Hematopoietic multipotent progenitor cell treated with erythropoietin and hydrocortisone succinate and interleukin-3 and kit ligand, for 15 days (in vitro differentiated cells): Measurements from ENCODE around the gene FST.

Source experiments
- DNase-seq: peaks from one replicate; pipeline ENCODE4 v3.0.0-alpha.2; 2015; ENCODE audit warnings: low spot score

FST gene, protein sequence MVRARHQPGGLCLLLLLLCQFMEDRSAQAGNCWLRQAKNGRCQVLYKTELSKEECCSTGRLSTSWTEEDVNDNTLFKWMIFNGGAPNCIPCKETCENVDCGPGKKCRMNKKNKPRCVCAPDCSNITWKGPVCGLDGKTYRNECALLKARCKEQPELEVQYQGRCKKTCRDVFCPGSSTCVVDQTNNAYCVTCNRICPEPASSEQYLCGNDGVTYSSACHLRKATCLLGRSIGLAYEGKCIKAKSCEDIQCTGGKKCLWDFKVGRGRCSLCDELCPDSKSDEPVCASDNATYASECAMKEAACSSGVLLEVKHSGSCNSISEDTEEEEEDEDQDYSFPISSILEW

DNA sequence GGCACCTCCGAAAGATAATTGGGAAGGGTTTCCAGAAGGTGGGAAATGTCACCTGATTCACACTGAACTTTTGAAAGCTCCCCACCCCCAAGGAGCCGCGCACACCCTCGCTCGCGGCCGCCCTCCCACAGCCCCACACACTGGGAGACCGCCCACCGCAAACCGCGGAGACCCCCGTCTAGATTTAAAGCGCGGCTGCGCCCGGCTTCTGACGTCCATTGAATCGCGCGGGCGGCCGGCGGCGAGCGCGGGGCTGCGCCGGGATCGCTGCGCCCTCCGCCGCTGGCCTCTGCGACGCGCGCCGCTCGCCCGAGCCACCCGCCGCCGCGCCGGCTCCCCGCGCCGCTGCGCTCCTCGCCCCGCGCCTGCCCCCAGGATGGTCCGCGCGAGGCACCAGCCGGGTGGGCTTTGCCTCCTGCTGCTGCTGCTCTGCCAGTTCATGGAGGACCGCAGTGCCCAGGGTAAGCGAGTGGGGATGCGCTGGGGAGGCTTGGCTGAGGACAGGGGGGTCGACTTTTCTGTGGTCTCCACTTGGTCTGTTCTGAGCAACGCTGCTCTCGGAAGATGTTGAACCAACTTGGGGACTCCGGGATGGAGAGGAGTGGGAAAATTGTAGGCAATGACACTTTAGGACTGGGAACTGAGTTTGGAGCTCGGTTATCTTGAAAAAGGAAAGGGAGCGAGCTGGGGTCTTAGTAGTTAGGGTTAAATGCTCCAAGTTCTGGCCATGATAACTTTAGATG lies at the start of gene FST:
FST (plus strand) TSS at position 214 of the 743 bp plus-strand sequence; CDS start at position 377, 163 bp downstream.
- no peak for DNase-seq

DNA sequence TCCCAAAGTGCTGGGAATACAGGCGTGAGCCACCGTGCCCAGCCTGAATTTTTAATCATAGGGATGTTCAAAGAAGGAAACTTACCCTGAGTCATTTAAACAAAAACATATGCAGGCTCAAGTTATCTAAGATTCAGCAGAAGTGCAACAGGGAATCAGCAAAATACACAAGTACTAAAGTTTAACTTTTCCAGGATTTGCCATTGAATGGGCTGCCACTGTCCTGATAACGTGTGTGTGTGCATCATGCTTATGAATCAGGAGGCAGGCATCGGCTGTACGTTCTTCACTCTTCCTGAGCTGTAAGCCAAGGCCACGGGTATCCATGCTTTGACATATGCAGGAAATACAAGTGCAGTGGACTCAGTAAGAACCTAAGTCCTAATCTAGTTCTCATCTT lies 48.8 kb upstream of the FST start:
- DNase-seq = no peak

DNA sequence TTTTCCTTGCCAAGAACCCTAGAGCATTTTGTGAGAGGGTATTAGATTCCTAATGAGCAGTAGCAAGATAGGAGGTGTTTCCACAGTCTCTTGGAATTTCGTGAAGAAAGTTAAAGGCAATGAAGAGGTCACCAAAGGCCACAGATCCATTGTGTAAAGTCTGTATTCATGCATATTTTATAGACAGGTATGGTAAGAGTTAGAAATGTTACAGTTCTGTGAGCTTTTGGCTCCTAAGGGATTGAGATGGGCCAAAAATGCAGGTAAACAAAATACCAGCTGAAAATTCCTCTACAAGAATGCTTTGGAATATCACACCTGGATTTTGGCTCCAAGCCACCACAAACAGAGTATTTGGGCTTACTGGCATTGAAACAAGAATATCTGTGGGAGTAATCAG lies 47.4 kb upstream of the FST start:
- no peak for DNase-seq

DNA sequence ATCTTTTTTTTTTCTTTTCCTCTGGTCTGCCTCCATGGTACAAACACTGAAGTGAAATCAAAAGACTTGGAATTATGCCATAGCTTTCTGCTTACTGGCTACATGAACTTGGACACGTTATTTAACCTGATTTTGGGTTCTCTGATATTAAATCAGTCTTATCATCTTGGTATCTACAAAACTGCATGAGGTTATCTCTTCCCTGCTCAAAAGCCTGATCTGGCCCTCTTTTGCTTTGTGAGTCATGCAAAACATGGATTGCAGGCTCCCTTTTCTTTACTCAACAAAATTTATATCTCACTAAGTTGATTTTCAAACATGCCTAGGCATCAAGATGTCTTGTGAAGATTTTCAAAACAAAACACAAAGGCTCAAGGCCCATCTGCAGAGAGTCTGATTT lies 45.9 kb upstream of the FST start:
- DNase-seq = no peak

DNA sequence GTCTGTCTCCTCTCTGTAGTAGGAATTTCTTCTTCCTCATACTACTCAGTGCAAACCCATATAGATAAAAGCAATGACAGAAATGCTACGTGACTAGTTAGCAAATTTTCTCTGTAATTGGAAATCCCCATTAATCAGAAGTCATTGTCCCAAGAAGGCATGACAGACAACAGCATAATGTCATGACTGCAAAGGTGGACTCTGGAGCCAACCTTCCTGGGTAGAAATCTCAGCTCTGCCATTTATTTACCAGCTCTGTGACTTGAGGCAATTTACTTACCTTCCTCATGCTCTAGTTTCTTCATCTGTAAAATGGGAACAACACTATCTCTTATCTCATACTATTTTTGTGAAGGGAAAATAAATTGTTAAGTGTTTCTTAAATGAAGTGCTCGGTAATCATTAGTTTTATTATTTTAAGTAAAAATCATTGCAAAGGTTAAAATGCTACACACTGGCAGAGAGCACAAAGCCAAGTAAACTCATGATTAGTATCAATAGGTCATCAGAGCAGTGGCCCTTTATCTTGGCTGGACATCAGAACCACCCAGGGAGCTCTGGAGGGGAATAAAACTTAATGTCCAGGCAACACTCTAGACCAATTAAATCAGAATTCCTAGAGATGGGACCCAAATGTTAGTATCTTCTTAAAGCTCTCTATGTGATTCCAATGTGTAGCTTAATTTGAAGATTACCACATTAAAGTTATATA lies 43.8 kb upstream of the FST start:
- DNase-seq = no peak

DNA sequence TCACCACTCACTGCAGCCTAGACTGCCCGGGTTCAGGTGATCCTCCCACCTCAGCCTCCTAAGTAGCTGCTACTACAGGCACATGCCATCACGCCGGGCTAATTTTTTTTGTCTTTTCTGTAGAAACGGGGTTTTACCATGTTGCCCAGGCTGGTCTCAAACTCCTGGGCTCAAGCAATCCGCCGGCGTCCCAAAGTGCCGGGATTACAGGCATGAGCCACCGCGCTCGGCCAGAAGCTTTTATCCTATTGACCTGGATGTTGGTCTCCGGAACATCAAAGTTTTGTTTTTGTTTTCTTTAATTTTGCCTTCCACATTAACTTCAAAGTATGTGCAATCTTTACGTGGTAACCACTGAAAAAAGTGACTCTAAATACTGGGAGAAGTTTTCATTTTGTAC lies 42.4 kb upstream of the FST start:
- DNase-seq = no peak

DNA sequence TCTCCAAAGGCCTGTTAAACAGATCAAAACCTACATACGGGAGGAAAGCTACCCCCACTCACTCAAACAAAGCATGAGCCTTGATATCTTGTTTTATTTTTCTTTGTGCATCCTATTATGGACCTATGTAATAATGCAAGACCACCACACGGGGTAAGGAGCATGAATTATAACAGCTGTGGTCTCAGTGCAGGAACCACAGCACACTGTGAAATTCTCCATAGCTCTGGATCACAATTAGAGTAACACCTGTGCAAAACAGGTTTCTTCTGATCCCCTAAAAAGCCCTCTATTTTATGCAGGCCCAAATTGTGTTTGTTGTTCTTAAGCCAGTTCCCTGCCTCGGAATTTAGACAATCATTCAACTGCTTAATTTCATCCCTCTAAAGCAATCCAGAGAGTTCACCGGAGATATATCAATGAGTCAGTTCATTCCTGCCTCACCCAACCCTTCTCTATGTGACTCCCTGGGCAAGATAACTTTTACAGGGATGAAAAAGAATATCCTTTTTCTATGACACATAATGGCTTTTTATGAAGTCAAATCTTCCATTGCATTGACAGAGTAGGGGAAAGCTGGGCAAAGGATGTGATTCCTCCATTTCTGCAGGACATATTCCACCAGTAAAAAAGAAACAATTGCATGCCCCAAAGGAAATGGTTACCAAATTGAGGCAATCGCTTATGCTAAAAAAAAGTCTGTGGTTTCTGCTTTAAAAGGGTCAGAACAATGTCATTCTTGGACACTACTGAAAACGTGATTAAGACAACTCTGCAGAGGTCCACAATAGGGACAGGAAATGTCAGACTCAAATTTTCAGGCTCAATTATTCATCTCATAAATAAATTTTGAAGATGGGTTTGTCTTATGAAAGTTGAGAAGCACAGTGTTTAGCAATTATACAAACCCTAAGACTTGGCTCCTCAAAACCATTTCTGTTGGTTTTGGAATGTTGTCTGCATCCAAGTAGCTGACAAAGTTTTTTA lies 41.6 kb upstream of the FST start:
- DNase-seq = no peak

DNA sequence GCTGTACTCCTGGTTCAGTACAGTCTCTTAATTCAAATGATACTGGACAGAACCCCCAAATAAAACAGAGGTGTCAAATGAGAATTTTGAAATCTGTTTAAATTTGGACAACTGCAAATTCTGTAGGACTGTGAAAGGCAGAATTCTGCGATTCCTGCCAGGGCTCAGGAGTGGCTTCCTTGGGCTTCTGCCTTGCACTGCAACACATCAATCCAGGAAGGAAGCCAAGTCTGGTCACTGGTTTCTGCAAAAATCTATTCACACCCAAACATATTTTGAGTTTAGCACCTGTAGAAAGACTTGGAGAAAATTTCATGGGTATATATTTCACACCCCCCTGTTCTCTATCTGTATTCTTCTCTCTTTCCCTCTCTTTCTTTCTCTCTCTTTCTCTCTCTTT lies 37.5 kb upstream of the FST start:
- no peak for DNase-seq

DNA sequence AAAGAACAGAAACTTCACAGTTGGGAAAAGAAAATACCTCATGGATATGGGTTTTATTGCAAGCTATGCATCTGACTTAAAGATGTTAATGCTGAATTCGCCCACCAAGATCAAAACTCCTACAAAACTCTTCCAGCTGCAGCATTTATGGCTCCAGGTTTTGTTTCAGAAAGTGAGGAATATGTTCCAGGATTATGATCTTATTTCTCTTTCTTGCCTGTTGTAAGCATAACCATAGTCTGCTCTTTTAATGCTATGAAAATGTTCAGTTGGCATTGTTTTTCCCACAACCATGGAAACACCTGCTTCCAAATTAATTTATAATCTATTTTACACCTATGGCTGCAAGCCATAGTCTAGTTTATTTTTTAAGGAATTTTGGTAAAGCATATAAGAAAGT lies 34.9 kb upstream of the FST start:
- DNase-seq = no peak

DNA sequence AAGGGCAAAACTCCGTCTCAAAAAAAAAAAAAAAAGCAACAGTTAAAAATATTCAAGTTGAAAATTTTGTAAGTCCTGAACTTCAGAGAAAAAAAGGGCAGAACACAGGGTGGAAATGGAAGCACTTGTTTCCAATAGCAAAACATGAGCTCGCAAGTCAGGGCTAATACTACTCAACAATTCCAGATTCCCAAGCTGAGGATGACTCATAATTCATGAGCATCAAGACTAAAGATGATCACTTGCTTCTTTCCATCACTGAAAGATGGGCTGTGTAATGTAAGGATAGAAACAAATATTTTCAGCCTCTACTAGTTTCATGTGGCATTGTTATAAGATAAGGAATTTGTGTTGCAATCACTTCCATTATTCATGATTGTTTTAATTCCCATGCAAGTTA lies 33.5 kb upstream of the FST start:
- DNase-seq = no peak

DNA sequence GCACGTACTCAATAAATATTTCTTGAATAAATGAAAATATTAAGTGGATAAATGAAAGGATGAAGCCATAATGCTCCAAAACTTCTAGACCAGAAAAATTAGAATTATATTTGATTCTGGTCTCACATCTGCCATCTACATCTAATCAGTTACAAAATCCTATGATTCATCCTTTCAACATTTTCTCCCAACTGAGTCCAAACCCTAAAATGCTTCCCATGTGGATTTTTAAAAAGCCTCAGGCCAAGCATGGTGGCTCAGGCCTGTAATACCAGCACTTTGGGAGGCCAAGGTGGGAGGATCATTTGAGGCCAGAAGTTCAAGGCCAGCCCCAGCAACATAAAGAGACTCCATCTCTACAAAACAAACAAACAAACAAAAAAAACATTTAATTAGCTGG lies 31.6 kb upstream of the FST start:
- no peak for DNase-seq

DNA sequence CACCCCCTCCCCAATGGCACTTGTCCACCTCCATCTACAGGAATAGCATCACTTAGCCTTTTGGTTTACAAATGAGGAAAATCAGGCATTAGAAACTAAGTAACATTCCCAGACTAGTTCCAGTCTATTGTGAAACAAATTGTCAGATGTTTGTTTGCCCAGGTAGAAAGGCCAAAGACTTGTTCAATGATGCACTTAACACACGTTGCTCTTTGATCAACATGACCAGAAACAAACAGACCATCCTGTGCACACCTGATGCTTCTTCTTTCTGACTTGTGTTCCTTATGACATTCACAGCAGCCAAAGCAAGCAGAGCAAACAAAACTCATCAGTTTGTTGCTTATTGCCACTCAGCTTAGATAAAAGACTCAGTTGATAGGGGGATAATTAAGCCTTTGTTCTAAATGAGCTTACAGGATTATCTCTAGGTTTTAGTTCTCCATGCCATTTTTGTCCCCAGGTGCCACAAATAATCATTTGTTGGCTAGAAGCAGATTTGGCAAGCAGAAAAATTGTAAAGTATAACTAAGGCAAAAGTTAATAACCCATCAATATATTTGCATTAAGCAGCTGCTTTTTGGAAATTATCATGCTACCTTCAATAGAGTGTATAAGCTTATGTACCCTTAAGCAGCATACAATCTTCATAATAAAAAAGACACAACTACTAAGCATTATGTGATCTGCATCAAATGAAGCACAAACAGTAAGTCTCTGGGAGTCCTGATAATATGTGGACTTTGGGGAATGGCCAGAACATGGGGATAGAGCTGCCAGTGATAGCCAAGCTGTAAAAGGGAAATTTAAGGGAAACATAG lies 26.3 kb upstream of the FST start:
- DNase-seq = no peak

DNA sequence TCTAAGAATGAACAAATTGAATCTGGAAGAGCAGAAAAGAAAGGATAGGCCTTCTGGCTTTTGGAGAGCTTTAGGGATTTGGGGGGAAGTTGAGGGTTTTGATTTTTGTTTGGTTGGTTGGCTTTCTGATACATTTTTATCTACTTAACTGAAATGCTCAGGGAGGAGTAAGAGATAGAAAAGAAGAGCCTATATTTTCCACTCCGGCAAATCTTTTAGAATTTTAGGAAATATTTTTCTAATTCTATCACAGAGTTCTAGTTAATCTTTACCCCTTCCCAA lies 25.8 kb upstream of the FST start:
- no peak for DNase-seq

DNA sequence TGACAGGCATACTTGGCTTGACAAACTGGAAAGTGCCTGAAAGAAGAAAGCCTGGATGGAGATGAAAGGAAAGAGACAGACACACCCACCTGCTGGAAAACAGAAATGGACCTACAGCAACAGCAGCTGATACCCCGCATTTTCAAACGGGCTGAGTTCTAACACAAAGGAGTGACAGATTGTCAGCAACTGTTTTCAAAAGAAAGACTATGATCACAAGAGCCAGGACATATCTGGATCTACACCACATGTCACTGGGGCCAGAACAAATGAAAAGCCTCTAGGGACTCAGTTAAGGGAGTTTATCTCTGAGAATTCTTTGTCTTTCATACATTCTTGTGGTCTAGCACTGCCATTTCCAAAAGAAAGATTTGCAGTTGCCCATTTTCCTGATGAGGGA lies 24.1 kb upstream of the FST start:
- no peak for DNase-seq

DNA sequence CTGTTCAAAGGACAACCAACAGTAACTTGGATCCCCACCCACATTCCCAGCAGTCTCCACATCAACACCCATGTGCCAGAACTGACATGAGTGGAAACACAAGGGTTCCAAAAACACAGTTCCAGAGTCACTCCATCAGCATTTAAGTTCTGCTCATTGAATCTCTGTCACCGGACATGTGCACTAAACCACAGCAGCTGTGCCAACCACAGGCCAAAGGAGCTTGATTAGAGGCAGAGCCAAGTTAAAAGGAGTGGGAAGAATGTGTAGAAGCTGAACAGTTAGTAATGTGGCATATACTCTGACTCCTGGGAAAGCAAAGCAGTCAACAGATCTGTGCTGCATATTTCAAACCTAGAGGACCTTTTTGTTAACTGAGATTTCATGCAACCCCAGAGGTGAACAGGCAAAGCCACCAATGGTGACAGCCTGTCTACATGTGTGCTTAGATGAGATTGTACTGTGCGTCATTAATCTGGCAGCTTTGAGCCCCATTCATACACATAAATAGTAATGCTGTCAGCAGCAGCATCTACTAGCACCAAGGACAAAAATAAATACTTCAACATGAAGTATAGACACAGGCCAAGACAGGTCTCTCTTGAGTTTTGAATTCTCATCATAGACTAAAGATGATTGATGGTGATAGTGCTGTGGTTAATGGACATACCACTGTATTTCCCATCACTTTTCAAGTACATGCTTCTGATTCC lies 16.4 kb upstream of the FST start:
- no peak for DNase-seq

DNA sequence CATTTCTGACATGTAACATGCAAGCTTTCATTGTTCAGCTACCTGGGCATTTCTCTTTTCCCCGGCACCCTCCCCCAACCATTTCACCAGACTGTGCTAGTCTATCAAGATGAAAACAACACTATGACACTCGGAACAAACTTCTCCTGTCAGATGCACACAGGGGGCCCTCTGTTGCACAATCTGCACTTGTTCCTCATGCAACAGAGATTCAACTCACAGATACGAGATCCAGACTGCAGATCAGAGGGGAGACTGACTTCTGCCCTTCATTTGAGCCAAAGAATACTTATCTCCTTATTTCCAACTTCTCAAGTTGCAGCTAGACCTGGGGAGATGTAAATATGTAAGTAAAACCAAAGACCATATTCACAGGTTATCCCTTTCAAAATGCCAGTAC lies 15.7 kb upstream of the FST start:
- DNase-seq = no peak

DNA sequence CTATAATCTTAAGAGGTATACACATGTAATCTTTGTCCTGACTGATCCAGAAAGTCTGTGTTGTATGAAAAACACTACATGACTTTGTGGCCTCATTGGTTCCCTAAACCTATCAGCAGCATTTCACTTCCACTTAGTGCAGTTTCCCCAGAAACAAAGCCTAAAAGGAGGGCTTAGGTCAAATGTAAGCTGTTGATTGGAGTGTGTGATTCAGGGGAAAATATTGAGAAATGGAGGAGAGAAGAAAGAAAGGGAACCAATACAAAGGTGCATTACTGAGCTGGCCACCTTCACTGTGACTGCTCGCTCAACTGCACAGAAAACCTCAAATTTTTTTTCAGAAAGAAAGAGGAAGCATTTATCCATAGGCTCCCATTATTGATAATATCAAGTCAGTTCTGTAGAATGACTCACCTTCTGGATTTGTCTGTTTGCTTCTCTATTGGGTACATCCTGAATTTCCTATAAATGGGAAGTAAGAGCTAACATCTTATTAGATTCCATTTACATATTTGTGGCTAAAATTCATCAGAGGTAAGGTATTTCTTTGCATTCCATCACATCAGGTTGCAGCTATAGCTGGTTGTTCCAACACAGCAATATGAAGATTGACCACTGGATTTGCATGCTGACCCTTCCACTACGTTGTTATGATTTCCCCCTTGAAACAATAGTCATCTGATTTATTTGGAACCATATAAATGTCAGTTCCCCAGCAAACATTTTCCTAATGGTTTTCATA lies 10.3 kb upstream of the FST start:
- no peak for DNase-seq

DNA sequence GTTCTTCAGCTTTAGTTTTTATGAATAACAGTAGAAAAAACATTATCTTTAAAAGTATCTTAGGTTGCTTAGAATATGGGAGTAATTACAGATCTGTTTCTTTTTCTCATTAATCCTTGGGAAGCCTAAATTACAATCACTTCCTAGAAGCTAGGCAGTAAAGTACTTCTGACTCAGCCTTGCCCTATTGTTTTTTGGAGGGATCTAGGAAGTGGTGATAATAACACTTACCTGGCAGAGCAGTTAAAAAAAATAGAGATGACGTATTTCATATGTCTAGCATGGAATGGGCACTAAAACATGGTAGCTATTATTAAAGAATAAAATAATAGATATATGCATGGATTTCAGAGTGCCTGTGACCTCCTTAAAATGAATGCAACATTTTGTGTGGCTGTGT lies 8.2 kb upstream of the FST start:
- DNase-seq = no peak

DNA sequence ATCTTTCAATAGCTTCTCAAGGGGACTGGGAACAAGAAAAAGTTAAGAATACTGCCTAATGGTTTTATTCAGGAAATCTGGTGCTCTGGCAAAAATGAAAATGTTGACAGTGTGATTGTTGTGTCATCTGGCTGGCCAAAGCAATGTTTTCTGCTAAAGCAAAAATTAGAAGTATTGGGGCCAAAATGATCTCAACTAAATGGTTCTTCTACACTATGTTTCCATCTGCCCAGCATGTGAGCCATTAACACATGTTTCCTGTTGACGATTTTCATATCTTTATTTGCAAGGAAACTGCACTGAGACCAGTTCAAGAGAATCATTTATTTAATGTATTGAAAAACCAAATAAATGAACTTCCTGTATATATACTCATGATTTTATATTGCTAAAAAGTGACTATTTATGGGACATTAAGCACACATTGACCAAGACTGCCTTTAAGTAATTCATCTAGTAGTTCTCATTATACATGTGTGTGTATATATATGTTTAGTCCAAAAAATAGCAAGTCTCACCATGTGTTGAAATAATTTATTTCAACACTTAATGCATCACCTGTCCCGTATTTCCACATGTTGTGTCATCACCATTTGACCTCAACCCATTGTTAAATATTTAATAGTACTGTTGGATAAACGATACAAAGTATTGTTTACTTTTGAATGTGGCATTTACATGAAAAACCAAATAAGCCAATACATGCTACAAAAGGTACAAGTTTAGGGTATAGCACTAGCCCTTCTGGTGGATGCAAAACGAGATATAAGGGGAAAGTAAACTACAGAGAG lies 7.5 kb upstream of the FST start:
- DNase-seq = no peak
